Bronchus fibroblast of lung (primary cell): ENCODE results near the gene SPATA31C1. TPM values are rescaled to one million over a fixed set of nuclear protein-coding genes. Genes with fewer than 3 reads are reported as not detected.

Source experiments
- total RNA-seq: library from RNA; depleted of rRNA; stranded (reverse); fragments of >200 nt; gene quantifications from 2 replicates; pipeline ENCODE4 v1.2.3, GENCODE V29; 2015

Gene SPATA31C1
- not detected in 2 replicates for total RNA-seq

DNA sequence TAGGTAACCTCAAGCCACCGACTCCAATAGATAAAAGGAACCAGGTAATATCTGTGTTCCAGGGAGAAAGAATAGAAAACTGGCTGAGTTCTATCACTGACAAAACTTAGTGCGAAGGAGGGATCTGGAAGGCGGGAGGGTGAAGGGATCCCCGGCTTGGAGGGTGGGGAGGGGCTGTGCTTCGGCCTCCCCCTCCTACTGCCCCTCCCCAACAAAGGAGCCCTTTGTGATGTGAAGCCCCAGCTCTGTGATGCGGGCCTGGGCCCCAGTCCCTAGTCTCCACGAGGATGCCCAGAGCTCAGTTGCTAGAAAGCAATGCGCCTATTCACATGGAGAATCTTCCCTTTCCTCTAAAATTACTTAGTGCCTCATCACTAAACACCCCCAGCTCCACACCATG, at the start of gene SPATA31C1:
SPATA31C1 (plus strand) TSS at position 301 of the 400 bp plus-strand sequence.

DNA sequence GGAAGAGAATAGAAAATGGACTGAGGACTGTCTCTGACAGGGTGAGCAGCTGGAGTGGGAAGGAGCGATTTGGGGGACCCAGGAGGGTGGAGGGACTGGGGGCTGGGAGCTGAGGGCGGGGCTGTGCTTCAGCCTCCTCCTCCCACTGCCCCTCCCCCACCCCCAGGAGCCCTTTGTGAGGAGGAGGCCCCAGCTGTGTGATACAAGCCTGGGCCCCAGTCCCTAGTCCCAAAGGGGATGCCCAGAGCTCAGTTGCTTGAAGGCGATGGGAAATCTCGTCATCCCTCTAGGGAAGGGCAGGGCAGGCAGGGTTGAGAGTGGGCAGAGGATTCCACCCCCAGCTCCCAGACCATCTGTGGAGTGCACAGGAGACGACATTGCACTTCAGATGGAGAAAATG, 35.1 kb upstream of the SPATA31C1 start, which contains the start of gene SPATA31E1:
SPATA31E1 (plus strand) TSS at position 251 of the 400 bp plus-strand sequence; CDS start at position 266, 15 bp downstream.

Other genes with a start within 250 kb of the SPATA31C1 start
- 128 and 134 TPM in 2 replicates for gene CTSL, start 191.8 kb upstream of the SPATA31C1 start, total RNA-seq
- not detected in 2 replicates for gene SPATA31E1, start 35.1 kb upstream of the SPATA31C1 start, total RNA-seq
- 4.0 and 6.2 TPM in 2 replicates for gene CDK20, start 56.6 kb downstream of the SPATA31C1 start, total RNA-seq
- not detected in 2 replicates for gene SPATA31C2, start 220.5 kb downstream of the SPATA31C1 start, total RNA-seq